ENCODE measurements around the gene PNKD.
"Not testable (repeated sequence)": the region's sequence is repeated elsewhere in the genome, so short reads cannot be mapped to it uniquely, and the experiment has no call there.

PNKD gene

GRCh38 chr2:218293715-218294429 lies 23.6 kb downstream of the PNKD start:
- DNase-seq, result no peak

GRCh38 chr2:218294430-218295022 lies 24.2 kb downstream of the PNKD start:
- no peak for DNase-seq

GRCh38 chr2:218295029-218295428 lies 24.7 kb downstream of the PNKD start:
- DNase-seq, result no peak

GRCh38 chr2:218296200-218296599 lies 25.9 kb downstream of the PNKD start:
- no peak for DNase-seq

- DNase-seq, result no peak
These were observed 26.5 kb downstream of the PNKD start for GRCh38 chr2:218296847-218297246.

- DNase-seq, result no peak
These were observed 28.1 kb downstream of the PNKD start for GRCh38 chr2:218298314-218298875.

GRCh38 chr2:218300141-218300540 lies 29.8 kb downstream of the PNKD start:
- DNase-seq, result no peak

- peak; percentile 75 for DNase-seq
These were observed 31.0 kb downstream of the PNKD start for GRCh38 chr2:218301176-218301819.

- DNase-seq, result no peak
These were observed 35.1 kb downstream of the PNKD start for GRCh38 chr2:218305383-218305782.

GRCh38 chr2:218306184-218306920 lies 36.0 kb downstream of the PNKD start:
- no peak for DNase-seq

GRCh38 chr2:218307415-218308090 lies 37.2 kb downstream of the PNKD start:
- DNase-seq, result no peak

GRCh38 chr2:218310853-218311540 lies 40.7 kb downstream of the PNKD start:
- no peak for DNase-seq

- DNase-seq, result not testable (repeated sequence)
These were observed 41.4 kb downstream of the PNKD start for GRCh38 chr2:218311541-218312266.

GRCh38 chr2:218312267-218312756 lies 42.0 kb downstream of the PNKD start:
- no peak for DNase-seq

- no peak for DNase-seq
These were observed 43.0 kb downstream of the PNKD start for GRCh38 chr2:218313356-218313755.

- not testable (repeated sequence) for DNase-seq
These were observed 44.4 kb downstream of the PNKD start for GRCh38 chr2:218314764-218315163.

GRCh38 chr2:218315397-218315796 lies 45.1 kb downstream of the PNKD start:
- DNase-seq, result no peak

- DNase-seq, result no peak
These were observed 46.9 kb downstream of the PNKD start for GRCh38 chr2:218317303-218317630.

- DNase-seq, result no peak
These were observed 47.5 kb downstream of the PNKD start for GRCh38 chr2:218317835-218318234.

GRCh38 chr2:218318241-218318640 lies 47.9 kb downstream of the PNKD start:
- no peak for DNase-seq

- no peak for DNase-seq
These were observed 49.6 kb downstream of the PNKD start for GRCh38 chr2:218319813-218320365.
